Sigmoid colon (tissue), 7 donors: Measurements from ENCODE around the gene SERTAD3. TPM values are rescaled to one million over a fixed set of nuclear protein-coding genes. Genes with fewer than 3 reads are reported as not detected.
"Not testable (repeated sequence)": the region's sequence is repeated elsewhere in the genome, so short reads cannot be mapped to it uniquely, and the experiment has no call there.

Source experiments
- DNase-seq: peaks from one replicate; pipeline ENCODE4 v3.0.0-alpha.2; 2019
- H3K27ac ChIP-seq, 4 donors: fragments of 200-600 bp; sonication (generic); one replicate each; pipeline ENCODE4 v1.5.1; 2016 to 2019; ENCODE audit warnings: mild to moderate bottlenecking in 1 of 4
- H3K27me3 ChIP-seq, 3 donors: fragments of 200-600 bp; sonication (generic); one replicate each; pipeline ENCODE4 v1.5.1; 2019; ENCODE audit warnings: mild to moderate bottlenecking in 1 of 3
- H3K36me3 ChIP-seq, 4 donors: fragments of 200-600 bp; sonication (generic); one replicate each; pipeline ENCODE4 v1.5.1; 2016 to 2019
- H3K4me1 ChIP-seq, 4 donors: fragments of 200-600 bp; sonication (generic); one replicate each; pipeline ENCODE4 v1.5.1; 2017 to 2019
- H3K4me3 ChIP-seq, 4 donors: fragments of 200-600 bp; sonication (generic); one replicate each; pipeline ENCODE4 v1.5.1; 2017 to 2019; ENCODE audit warnings: mild to moderate bottlenecking in 2 of 4, moderate library complexity in 1 of 4
- H3K9me3 ChIP-seq, 4 donors: fragments of 200-600 bp in 3 of 4; sonication (generic) in 3 of 4; one replicate each; pipeline versions ENCODE4 v1.5.1 to v1.6.1; 2013 to 2019
- EP300 ChIP-seq, 4 donors: sonication (generic); formaldehyde crosslinking; IDR thresholded peaks; one replicate each; pipeline ENCODE4 v1.6.1; 2017; ENCODE audit warnings: antibody characterized with exemption in 4 of 4
- POLR2A ChIP-seq, 2 donors: fragments of 450-650 bp; IDR thresholded peaks; one replicate each; pipeline ENCODE4 v1.6.1; 2016; ENCODE audit warnings: antibody characterized with exemption in 2 of 2, mild to moderate bottlenecking in 2 of 2, moderate library complexity in 2 of 2
- POLR2AphosphoS5 ChIP-seq, 4 donors: sonication (generic); formaldehyde crosslinking; IDR thresholded peaks; one replicate each; pipeline ENCODE4 v1.6.1; 2017; ENCODE audit warnings: antibody characterized with exemption in 4 of 4
- WGBS, 2 donors: extraction: QIAGEN DNeasy Blood & Tissue Kit; methylation state at CpG; one replicate each; pipeline ENCODE4 v1.1.7; 2013; 5-methylcytosine and 5-hydroxymethylcytosine counted together
- intact Hi-C: fragments of 100-400 bp; cut with DNase I; formaldehyde crosslinking; loops from one replicate; pipeline ENCODE4 v1.15.1; 2023
- polyA plus RNA-seq, 3 donors: library from polyadenylated mRNA; stranded (reverse); fragments of 200-250 nt; gene quantifications; one replicate each; pipeline ENCODE4 v1.2.3, GENCODE V29; 2013
- total RNA-seq, 4 donors: library from RNA; depleted of rRNA; stranded (reverse); fragments of >200 nt; gene quantifications; one replicate each; pipeline ENCODE4 v1.1.0, GENCODE V29; 2016
- TF ChIP-seq, protein P1 (sequence below), 4 experiments: fragments of 450-650 bp in 3 of 4; fragments of 200-600 bp in 1 of 4; IDR thresholded peaks; one replicate each; pipeline ENCODE4 v1.5.1; 2016 to 2019; ENCODE audit warnings: antibody characterized with exemption in 4 of 4, mild to moderate bottlenecking in 3 of 4, moderate library complexity in 2 of 4
- donor health status: healthy with polysubstance abuse.
- donor health status: Bipolar disorder and iron deficiency.
- donor health status: healthy.

SERTAD3 gene
- total and polyA plus RNA-seq, 7 donors: 15.5 to 60.7 (median 28.9) TPM

DNA sequence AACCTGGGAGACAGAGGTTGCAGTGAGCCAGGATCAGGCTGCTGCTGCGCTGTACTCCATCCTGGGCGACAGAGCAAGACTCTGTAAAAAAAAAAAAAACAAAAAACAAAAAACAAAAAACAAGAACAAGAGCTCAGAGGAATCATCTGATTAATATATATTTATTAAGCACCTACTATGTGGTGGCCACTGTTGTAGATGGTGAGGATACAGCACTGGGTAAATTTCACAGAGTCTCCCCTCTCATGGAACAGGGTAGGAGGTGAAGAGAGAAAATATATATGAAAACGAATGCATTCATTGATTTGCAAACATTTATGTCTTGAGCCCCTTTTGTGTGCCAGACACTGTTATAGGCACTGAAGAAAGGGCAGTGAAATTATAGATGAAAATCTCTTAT lies 12.4 kb downstream of the SERTAD3 start:
- WGBS, 2 donors: 91% methylated on average over 3 of the region's 3 CpGs
- H3K4me3 ChIP-seq: no peak overlapping the region
- H3K9me3 ChIP-seq: no peaks in the 10 kb centered on the region
- no peaks in the 10 kb centered on the region for H3K36me3 ChIP-seq
- H3K27ac ChIP-seq: peak overlapping the region; percentile 93 to 97 (median 95)
- intact Hi-C loops: no loop called here
- H3K27me3 ChIP-seq: no peaks in the 10 kb centered on the region
- TF ChIP-seq, protein P1, sequence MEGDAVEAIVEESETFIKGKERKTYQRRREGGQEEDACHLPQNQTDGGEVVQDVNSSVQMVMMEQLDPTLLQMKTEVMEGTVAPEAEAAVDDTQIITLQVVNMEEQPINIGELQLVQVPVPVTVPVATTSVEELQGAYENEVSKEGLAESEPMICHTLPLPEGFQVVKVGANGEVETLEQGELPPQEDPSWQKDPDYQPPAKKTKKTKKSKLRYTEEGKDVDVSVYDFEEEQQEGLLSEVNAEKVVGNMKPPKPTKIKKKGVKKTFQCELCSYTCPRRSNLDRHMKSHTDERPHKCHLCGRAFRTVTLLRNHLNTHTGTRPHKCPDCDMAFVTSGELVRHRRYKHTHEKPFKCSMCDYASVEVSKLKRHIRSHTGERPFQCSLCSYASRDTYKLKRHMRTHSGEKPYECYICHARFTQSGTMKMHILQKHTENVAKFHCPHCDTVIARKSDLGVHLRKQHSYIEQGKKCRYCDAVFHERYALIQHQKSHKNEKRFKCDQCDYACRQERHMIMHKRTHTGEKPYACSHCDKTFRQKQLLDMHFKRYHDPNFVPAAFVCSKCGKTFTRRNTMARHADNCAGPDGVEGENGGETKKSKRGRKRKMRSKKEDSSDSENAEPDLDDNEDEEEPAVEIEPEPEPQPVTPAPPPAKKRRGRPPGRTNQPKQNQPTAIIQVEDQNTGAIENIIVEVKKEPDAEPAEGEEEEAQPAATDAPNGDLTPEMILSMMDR (IDR thresholded peaks at IDR 0.05): no peak
- TF ChIP-seq EP300 (IDR thresholded peaks at IDR 0.05) (no peak), POLR2A (IDR thresholded peaks at IDR 0.05) (no peak), POLR2AphosphoS5 (IDR thresholded peaks at IDR 0.05) (no peak)
- no peak for DNase-seq
- H3K4me1 ChIP-seq: peaks cover 0 to 38% (median 24%) of the 10 kb centered on the region in 4 donors

DNA sequence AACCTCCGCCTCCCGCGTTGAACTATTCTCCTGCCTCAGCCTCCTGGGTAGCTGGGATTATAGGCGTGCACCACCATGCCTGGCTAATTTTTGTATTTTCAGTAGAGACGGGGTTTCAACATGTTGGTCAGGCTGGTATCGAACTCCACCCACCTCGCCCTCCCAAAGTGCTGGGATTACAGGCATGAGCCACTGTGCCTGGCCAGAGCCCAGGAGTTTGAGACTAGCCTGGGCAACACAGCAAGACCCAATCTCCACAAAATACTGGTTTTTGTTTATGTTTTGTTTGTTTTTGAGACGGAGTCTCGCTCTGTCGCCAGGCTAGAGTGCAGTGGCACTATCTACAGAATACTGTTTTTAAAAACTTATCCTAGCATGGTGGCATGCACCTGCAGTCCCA lies 13.9 kb downstream of the SERTAD3 start:
- DNase-seq, H3K27me3 ChIP-seq, H3K27ac ChIP-seq, intact Hi-C loops, H3K4me3 ChIP-seq, H3K36me3 ChIP-seq, H3K9me3 ChIP-seq: not testable (repeated sequence)
- 93 to 98% methylated on average over 10 of the region's 10 CpGs for WGBS, 2 donors
- H3K4me1 ChIP-seq: peaks cover 0 to 36% (median 27%) of the 10 kb centered on the region in 4 donors

DNA sequence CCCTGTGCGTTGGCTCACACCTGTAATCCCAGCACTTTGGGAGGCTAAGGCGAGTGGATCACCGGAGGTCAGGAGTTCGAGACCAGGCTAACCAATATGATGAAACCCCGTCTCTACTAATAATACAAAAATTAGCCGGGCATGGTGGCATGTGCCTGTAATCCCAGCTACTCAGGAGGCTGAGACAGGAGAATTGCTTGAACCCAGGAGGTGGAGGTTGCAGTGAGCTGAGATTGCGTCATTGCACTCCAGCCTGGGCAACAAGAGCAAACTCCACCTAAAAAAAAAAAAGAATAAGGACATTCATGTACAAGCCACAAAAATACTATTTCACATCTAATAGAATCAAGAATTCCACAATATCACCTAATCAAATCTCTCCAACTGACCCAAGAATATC lies 15.9 kb downstream of the SERTAD3 start:
- H3K9me3 ChIP-seq, DNase-seq, H3K36me3 ChIP-seq, H3K27me3 ChIP-seq, H3K27ac ChIP-seq, H3K4me3 ChIP-seq: not testable (repeated sequence)
- peaks cover 0 to 41% (median 32%) of the 10 kb centered on the region in 4 donors for H3K4me1 ChIP-seq
- intact Hi-C loops: loop anchor here (10.0 kb wide), 1 partner anchor 143 kb away; the partner anchor contains the start of gene AKT2
- 94% methylated on average over 7 of the region's 7 CpGs for WGBS, 2 donors

DNA sequence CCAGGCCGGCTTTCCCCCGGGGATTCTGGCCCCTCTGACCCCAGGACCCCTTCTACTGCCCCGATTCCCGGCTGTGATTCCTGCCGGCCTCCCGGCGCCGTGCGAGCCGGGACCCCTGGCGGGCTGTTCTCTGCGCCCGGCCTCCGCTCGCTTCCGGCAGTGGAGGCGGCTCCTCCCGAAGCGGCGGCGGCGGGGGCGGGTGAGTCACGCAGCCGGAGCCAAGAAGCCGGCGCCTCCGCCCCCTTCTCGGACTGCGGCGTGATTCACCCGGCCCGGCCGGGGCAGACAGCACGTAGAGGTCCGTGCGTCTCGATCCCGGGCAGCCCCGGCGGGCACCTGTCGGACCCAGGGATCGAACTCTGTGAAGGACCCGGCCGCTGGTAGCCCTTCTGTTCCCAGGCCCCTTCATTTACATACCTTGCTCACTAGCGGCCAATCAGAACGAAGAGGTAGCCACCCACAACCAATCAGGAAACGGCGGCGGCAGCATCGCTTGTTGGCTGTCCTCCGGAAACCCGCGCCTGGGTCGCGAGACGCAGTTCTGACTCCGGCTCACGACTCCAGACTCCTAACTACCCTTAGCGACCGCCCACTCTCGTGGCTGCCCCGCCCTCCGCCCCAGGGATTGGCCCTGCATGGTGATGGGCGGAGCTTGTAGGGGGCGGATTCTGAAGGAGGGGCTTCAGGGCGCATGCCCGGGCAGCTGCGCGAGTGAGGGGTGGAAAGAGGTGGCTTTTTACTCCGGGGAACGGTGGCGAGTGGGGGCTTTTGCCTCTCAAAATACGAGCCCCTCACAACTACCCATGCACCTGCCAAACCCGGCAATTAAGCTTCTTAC lies 18.5 kb downstream of the SERTAD3 start, which contains the start of gene SERTAD1:
Gene SERTAD1, minus strand, starts transcription at position 543 of the 838 bp plus-strand sequence. CDS start 2,446 bp downstream, outside the sequence.
- peaks cover 0 to 47% (median 37%) of the 10 kb centered on the region in 4 donors for H3K4me1 ChIP-seq
- peak; percentile 100 for DNase-seq
- H3K36me3 ChIP-seq: peaks cover 6 to 12% (median 9%) of the 10 kb centered on the region in 4 donors
- intact Hi-C loops: loop anchor here (1.0 to 10.0 kb wide), 2 partner anchors 18 to 141 kb away; partner anchors contain the start of gene AKT2
- H3K27me3 ChIP-seq: no peaks in the 10 kb centered on the region
- H3K9me3 ChIP-seq: no peaks in the 10 kb centered on the region
- H3K4me3 ChIP-seq: peak within 1 kb of the TSS; percentile 61 to 98 (median 86)
- 0% methylated on average over 75 of the region's 75 CpGs for WGBS, 2 donors
- TF ChIP-seq EP300 (IDR thresholded peaks at IDR 0.05) (no peak), POLR2A (IDR thresholded peaks at IDR 0.05) (peak; percentile 94 to 98), POLR2AphosphoS5 (IDR thresholded peaks at IDR 0.05) (peak; percentile 98 to 99 (median 99))
- TF ChIP-seq, protein P1 (IDR thresholded peaks at IDR 0.05): peak; percentile 64 to 93 (median 88)
- H3K27ac ChIP-seq: peak within 1 kb of the TSS; percentile 95 to 100 (median 99)

DNA sequence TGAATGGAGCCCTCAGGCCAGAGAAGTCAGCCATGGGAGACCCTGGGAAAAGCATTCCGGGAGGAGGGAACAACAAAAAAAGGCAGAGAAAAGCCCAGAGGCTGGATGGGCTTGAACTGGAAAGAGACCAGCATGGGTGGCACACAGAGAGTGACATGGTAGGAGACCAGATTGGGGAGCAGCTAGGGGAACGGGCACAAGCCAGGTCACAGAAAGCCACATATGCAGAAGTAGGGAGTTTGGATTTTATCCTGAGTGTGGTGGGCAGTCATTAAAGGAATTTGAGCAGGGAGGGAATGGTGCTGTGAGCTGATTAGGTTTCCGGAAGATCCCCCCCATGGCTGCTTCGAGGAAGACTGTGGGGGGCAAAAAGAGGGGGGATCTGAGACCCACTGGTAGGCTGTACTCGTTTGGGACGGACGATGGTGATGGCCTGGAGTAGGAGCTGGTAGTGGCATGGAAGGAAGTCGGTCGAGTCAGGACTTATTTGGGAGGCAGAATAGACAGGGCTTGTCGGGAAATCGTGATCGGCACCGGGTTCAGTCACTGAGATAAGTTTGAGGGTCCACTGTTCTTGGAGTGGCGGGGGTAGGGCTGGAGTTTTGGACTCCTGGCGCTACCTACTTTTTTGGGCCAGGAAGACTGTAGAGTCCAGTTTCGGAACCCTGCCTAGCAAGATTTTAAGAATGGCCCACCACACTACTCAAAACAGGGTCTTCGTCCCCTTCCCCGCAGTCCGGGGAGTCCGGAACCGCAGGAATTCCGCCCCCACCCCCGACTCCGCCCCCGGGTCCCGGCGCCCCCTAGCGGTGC lies 19.3 kb downstream of the SERTAD3 start:
- DNase-seq: no peak
- intact Hi-C loops: loop anchor here (1.0 to 10.0 kb wide), 5 partner anchors 18 to 177 kb away; partner anchors contain the start of genes AKT2, C19orf47, LTBP4 and PLD3
- Histone ChIP-seq H3K27ac (peak overlapping the region; percentile 95 to 100 (median 99)), H3K27me3 (no peaks in the 10 kb centered on the region), H3K36me3 (peaks cover 6 to 12% (median 9%) of the 10 kb centered on the region in 4 donors), H3K4me3 (peak overlapping the region; percentile 61 to 98 (median 86)), H3K4me1 (peaks cover 0 to 47% (median 37%) of the 10 kb centered on the region in 4 donors), H3K9me3 (no peaks in the 10 kb centered on the region)
- 1% methylated on average over 28 of the region's 28 CpGs for WGBS, 2 donors
- TF ChIP-seq, protein P1 (IDR thresholded peaks at IDR 0.05): no peak
- TF ChIP-seq POLR2A (IDR thresholded peaks at IDR 0.05) (no peak), EP300 (IDR thresholded peaks at IDR 0.05) (no peak), POLR2AphosphoS5 (IDR thresholded peaks at IDR 0.05) (no peak)
